Coronary artery (tissue), 2 donors: ENCODE measurements around the gene LTBP2.
A peak's percentile ranks its signal among the peaks of the same experiment; 100 is the strongest.

ENCODE experiments used
- DNase-seq: peaks from one replicate; pipeline ENCODE4 v3.0.0-alpha.2; 2017; ENCODE audit warnings: low spot score
- H3K27ac ChIP-seq, 2 donors: fragments of 200-600 bp; sonication (generic); one replicate each; pipeline ENCODE4 v1.5.1; 2016 to 2019
- H3K4me3 ChIP-seq: fragments of 200-600 bp; sonication (generic); 2 replicates; pipeline ENCODE4 v1.5.1; 2016; ENCODE audit warnings: mild to moderate bottlenecking, moderate library complexity
- TF ChIP-seq, protein P1 (sequence below): fragments of 200-600 bp; sonication (generic); IDR thresholded peaks from one replicate; pipeline ENCODE4 v1.5.1; 2019; ENCODE audit warnings: antibody characterized with exemption

Gene LTBP2

DNA sequence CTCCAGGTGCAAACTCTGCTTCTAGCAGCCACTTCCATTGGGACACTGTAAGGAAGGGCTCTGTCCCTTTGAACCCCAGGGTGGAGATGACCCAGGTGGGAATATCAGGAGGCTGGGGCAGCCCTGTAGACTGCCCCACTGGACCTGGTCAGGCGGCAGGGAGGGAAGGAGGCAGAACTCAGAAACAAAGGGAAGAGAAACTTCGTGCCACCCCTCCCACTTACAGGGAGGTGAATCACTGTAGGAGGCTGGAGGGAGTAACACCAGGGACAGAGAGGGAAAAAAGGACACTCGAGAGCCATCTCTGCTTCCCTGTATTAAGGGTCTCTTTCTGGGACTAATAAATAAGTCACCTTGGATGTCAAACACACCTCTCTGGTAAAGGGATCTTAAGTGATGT is 81.0 kb downstream of the LTBP2 start:
- Histone ChIP-seq H3K27ac (peak overlapping the region in 1 of 2 donors; percentile 35), H3K4me3 (no peak overlapping the region)
- TF ChIP-seq, protein P1, sequence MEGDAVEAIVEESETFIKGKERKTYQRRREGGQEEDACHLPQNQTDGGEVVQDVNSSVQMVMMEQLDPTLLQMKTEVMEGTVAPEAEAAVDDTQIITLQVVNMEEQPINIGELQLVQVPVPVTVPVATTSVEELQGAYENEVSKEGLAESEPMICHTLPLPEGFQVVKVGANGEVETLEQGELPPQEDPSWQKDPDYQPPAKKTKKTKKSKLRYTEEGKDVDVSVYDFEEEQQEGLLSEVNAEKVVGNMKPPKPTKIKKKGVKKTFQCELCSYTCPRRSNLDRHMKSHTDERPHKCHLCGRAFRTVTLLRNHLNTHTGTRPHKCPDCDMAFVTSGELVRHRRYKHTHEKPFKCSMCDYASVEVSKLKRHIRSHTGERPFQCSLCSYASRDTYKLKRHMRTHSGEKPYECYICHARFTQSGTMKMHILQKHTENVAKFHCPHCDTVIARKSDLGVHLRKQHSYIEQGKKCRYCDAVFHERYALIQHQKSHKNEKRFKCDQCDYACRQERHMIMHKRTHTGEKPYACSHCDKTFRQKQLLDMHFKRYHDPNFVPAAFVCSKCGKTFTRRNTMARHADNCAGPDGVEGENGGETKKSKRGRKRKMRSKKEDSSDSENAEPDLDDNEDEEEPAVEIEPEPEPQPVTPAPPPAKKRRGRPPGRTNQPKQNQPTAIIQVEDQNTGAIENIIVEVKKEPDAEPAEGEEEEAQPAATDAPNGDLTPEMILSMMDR, result no peak
- DNase-seq, result no peak

DNA sequence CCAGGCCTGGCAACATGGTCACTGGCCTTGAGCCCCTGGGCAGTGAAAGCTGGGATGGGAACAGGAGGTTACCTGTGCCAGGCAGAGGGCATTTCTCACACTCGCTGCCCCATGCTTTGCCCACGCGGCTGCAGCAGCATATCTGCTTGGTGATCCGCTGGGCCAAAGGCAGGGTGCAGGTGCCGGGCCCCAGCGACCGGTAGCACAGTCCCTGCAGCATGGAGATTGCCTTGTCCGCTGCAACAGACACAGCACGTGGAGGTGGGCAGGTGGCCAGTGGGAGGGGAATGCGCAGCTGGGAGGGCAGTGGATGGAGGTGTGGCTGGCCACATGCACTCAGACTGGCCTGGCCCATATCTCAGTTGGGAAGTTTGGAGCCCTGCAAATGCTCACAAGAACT is 83.2 kb downstream of the LTBP2 start:
- H3K4me3 ChIP-seq, result no peak overlapping the region
- TF ChIP-seq, protein P1, result no peak
- no peak overlapping the region for H3K27ac ChIP-seq
- DNase-seq, result no peak

DNA sequence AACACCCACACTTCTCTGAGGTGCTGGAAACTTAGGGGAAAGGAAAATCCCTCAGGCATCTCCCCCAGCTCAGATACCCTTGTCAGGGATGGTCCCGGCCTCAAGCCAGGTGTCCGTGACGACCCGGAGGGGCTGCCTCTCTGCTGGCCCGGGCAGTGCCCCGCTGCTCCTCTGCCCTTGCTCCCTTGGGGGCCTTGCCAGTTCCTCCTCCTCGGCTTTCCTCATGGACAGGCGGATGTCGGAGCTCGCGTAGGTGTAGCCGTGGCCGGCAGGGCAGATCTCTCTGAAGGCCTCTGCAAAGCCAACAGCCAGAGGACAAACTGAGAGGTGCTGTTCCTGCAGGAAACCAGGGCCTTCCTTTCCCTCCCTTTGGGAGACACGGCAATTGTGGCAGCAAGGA is 83.6 kb downstream of the LTBP2 start:
- H3K4me3 ChIP-seq, result no peak overlapping the region
- no peak for DNase-seq
- peak overlapping the region in 1 of 2 donors; percentile 8 for H3K27ac ChIP-seq
- TF ChIP-seq, protein P1, result no peak

DNA sequence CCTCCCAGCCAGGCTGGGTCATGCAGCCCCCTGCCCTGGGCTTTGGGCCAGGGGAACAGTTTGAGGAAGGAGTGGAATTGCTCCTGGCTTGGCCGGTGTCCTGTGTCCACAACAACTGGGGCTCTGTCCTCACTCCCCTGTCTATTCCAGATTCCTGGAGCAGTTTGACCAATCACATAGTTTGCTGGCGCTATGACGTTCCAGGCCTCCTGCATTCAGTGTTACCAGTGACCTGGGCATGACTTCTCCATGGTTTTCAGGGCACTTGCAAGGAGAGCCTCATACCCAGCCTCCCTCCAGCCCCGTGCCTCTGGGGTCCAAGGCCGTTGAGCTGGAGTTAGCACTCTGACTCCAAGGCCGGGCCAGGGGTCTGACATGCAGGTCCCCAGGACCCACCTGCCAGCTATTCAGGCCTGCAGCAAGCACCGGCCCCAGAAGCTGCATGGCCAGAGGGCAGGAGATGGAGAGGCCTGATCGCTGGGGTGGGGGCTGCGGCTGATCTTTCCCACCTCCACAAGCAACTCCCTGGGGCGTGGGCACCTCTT is 84.2 kb downstream of the LTBP2 start:
- DNase-seq, result no peak
- TF ChIP-seq, protein P1, result no peak
- H3K4me3 ChIP-seq, result no peak overlapping the region
- H3K27ac ChIP-seq, result peak overlapping the region in 1 of 2 donors; percentile 8

DNA sequence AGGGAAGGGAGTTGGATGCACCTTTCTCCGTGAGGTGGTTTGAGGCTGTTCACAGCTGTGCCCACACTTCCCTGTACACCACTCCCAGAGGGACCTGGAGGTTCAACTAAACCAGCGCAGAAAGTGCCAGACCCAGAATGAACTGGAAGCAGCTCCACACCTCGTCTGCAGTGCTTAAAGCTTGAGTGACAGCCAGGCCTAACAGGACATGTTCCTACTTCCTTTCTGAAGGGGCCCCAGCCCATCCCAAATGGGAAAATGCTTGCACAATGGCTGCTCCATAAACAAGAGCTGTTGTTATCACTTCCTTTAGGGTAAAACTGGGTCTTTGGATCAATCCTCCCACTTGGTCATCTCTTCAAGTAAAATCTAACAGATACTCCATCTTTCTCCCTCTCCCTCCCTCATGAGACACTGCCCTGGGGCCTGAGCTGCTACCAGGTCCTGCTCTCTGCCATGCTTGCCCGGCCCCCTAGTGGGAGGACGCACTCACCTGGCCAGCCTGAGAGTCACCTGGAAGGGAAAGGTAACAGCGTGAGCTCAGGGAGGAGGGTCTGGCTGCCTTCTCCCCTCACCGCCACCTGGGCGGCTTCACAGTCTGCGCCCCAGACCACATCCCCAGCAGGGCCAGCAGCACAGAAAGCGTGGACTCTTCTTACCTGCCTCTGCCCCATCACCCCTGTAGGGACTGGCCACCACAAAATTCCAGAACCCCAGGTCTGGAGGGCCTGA is 85.0 kb downstream of the LTBP2 start:
- no peak for DNase-seq
- TF ChIP-seq, protein P1, result no peak
- H3K27ac ChIP-seq, result peak overlapping the region in 1 of 2 donors; percentile 8
- H3K4me3 ChIP-seq, result no peak overlapping the region

DNA sequence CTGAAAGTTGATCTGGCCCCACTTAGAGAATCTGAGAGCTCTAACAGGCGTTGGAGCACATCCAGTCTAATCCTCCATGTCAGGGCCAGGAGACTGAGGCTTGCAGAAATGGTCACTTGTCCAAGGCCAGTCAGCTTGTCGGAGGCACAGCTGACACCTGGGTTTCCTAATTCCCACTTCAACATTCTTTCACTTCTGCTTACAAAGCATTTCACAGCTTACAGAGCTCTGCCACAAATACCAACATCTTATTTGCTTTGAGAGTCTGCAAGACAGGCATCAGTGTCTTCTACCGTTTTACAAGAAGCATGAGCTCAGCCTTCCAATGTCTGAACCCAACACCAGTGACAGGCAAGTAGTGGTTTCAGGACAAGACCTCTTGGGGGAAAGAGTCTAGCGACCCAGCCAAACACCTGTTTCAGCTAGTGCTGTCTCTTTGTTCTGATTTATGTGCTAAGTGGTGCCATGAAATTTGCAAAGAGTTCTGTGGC is 86.6 kb downstream of the LTBP2 start:
- H3K4me3 ChIP-seq, result no peak overlapping the region
- no peak for DNase-seq
- TF ChIP-seq, protein P1, result no peak
- peak overlapping the region in 1 of 2 donors; percentile 44 for H3K27ac ChIP-seq

DNA sequence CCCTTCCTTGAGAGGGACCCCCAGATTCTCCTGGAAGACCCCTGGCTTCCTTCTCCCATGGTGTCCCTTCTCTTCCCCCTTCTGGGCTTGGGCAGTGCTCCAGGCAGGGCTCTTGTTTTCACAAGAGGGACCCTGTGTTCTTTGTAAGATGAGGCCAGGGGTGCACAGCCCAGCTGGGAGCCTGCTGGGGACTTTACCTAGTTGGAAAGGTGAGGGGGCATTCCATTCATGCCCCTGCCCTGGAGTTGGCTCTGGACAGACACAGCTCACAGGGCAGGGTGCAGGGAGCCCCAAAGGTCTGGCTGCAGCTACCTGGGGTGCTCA is 87.3 kb downstream of the LTBP2 start:
- TF ChIP-seq, protein P1, result no peak
- Histone ChIP-seq H3K4me3 (no peak overlapping the region), H3K27ac (peak overlapping the region in 1 of 2 donors; percentile 44)
- no peak for DNase-seq
